HFFc6 (cell line): ENCODE measurements around the gene SLC39A9. TPM values are rescaled to one million over a fixed set of nuclear protein-coding genes. Genes with fewer than 3 reads are reported as not detected.

ENCODE experiments used
- DNase-seq: peaks from one replicate; pipeline ENCODE4 v3.0.0-alpha.2; 2018
- H3K27ac Mint-ChIP-seq: 2 replicates; pipeline ENCODE4 v1.8.0; 2020; ENCODE audit warnings: mild to moderate bottlenecking, mixed read lengths
- H3K27me3 Mint-ChIP-seq: 2 replicates; pipeline ENCODE4 v1.8.0; 2021; ENCODE audit warnings: mild to moderate bottlenecking, moderate library complexity, mixed read lengths; ENCODE audit not compliant: insufficient read depth
- H3K36me3 Mint-ChIP-seq: 2 replicates; pipeline ENCODE4 v1.8.0; 2021; ENCODE audit warnings: low read depth, mixed read lengths
- H3K4me1 Mint-ChIP-seq: 2 replicates; pipeline ENCODE4 v1.8.0; 2020; ENCODE audit warnings: low read depth, mixed read lengths
- H3K4me3 Mint-ChIP-seq: 2 replicates; pipeline ENCODE4 v1.8.0; 2020; ENCODE audit warnings: mild to moderate bottlenecking, moderate library complexity, mixed read lengths
- H3K9me3 Mint-ChIP-seq: 2 replicates; pipeline ENCODE4 v1.8.0; 2020; ENCODE audit warnings: mild to moderate bottlenecking, mixed read lengths
- CTCF ChIP-seq: fragments of 200-600 bp; sonication (generic); IDR thresholded peaks from 2 replicates; pipeline ENCODE4 v1.5.0; 2021; ENCODE audit warnings: antibody characterized with exemption, mild to moderate bottlenecking
- total RNA-seq, 6 experiments: library from RNA; stranded (reverse); fragmentation: NEBNext Ultra II Directional; extraction: Animal tissue kit (Norgen Biotek cat#: 25700); gene quantifications; 2 replicates in 1 of 6; 3 replicates in 5 of 6; pipeline ENCODE4 v1.2.3, GENCODE V29; 2021

Gene SLC39A9
- total RNA-seq, 6 experiments from 2014 or later = 58.8 to 88.5 (median 73.3) TPM

- Mint-ChIP-seq H3K4me3 (no peak overlapping the region), H3K27ac (no peak overlapping the region), H3K36me3 (no peaks in the 10 kb centered on the region), H3K4me1 (peaks cover 6% of the 10 kb centered on the region; the same call in 1 of the 2 replicates), H3K27me3 (peaks cover 43% of the 10 kb centered on the region), H3K9me3 (no peaks in the 10 kb centered on the region)
- no peak for TF ChIP-seq CTCF
- no peak for DNase-seq
These were observed 45.3 kb upstream of the SLC39A9 start for GRCh38 chr14:69353168-69353567.

DNA sequence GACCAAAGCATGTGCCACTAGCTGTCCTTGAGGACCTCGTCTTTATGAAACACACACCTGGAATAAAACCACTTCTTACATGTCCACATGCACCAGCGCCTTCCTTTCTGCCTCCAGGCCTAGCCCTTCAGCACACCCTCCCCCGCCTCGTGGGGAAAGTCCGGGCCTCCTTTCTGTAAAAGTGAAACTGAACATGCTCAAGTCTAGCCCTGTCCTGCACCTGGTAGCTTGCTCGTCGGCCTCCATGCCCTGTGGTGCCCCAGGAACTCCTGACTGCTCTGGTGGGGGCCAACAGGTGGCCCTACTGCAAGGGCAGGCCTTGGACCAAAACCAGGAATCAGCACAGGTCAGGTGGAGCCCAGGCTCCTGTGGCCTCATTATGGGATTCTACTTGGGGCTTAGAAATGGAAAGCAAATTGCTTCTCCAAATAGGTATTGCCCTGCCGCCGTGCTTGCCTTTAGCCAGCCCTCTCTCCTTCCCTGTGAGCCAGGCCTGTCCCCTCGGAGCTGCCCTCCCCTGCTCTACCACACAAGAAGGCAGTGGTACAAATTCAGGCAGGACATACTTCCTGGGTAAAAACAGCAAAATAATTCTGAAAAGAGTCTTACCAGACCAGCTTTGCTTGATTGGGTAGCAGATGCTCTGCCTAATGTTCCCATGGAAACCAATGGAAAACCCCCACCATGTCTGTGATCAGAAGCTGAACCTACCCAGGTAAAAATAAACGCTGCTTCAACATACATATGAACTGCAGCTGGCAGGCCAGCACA, 43.9 kb upstream of the SLC39A9 start:
- Mint-ChIP-seq H3K4me3 (no peak overlapping the region), H3K9me3 (no peaks in the 10 kb centered on the region), H3K36me3 (no peaks in the 10 kb centered on the region), H3K4me1 (peaks cover 6% of the 10 kb centered on the region; the same call in 1 of the 2 replicates), H3K27me3 (peaks cover 38% of the 10 kb centered on the region), H3K27ac (no peak overlapping the region)
- no peak for DNase-seq
- no peak for TF ChIP-seq CTCF

DNA sequence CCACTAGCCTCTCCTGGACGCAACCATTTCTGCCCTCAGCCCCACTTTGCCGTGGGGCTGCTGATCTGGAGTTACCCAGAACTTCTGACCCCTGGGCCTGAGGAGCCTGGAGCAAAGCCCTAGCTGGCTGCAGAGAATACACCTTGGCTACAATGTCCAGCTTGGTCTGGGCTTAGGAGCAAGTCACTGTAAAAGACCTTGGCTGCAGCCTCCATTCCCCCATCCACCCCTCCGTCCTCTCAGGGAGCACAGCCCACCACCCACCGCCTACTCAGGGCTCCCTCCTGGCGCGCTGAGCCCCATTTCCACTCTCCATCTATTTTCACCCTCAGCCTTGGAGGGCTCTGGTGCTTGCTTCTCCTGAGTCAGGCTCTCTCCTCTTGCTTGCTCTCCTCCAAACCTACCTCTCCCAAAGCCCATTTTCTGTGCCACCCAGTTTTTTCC, 43.3 kb upstream of the SLC39A9 start:
- Mint-ChIP-seq H3K27ac (no peak overlapping the region), H3K4me3 (no peak overlapping the region), H3K9me3 (no peaks in the 10 kb centered on the region), H3K27me3 (peaks cover 35% of the 10 kb centered on the region), H3K4me1 (peaks cover 6% of the 10 kb centered on the region; the same call in 1 of the 2 replicates), H3K36me3 (no peaks in the 10 kb centered on the region)
- no peak for DNase-seq
- no peak for TF ChIP-seq CTCF

DNA sequence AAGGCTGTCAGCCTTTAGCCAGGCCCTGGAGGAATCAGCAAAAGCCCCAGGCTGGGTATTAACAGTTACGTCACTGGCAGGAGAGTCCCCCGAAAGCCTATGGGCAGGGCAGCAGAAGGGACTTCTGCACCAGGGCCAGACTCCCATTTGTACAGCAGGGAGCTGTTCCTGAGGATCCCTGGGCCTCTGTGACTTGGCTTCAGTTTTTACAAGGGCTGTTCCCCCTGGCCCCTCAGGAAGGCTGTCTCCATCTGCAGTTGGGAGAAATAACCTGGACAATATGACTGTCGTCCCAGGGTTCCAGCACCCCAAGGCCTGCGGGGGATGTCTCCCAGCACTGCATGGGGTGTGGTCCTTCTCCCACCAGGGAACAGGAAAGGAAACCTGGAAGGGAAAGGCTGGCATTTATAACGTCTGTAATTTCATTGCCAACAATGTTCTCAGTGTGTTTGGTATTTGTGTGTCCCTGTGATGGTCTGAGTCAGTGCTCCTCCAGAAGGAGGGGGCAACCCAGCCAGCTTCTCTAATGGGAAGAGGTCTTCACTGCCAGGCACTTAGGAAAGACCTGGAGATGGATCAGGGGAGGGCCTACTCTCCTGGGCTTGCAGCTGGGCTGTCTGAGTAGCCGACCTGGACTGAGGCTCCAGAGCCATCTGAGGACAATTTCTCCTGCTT, 42.7 kb upstream of the SLC39A9 start:
- H3K36me3 Mint-ChIP-seq = no peaks in the 10 kb centered on the region
- peaks cover 6% of the 10 kb centered on the region; the same call in 1 of the 2 replicates for H3K4me1 Mint-ChIP-seq
- TF ChIP-seq CTCF = no peak
- peak; percentile 47 for DNase-seq
- H3K27ac Mint-ChIP-seq = no peak overlapping the region; the same call in 1 of the 2 replicates
- H3K27me3 Mint-ChIP-seq = peaks cover 30% of the 10 kb centered on the region
- H3K4me3 Mint-ChIP-seq = no peak overlapping the region
- no peaks in the 10 kb centered on the region for H3K9me3 Mint-ChIP-seq

DNA sequence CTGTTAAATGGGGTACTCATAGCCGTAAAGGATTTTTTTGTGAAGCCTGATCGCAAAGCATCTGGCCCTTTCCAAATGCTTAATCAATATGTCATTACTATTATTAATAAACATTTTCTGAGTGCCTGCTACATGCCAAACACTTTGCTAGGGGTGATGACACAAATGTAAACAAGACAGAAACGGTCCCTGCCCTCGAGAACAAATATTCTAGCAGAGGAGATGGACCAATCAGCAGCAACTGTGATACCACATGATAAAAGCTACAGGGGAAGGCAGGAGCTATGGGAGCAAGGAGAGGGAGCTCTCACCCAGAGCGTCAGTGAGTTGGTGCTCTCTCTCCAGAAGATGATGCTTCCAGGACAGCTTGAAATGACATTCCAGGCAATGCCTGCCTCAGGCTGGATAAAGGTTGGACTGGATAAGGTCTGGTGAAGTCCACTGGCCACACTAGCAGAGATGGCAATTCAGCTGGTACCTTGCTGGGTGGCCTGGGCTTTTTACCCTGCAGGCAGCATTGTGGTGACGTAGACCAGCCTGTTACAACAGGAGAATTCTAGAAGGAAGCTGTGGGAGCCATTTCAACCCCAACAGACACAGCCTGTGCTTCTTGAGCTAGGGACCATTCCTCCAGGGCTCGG, 41.5 kb upstream of the SLC39A9 start:
- Mint-ChIP-seq H3K4me1 (peaks cover 6% of the 10 kb centered on the region; the same call in 1 of the 2 replicates), H3K27me3 (peaks cover 20% of the 10 kb centered on the region), H3K9me3 (no peaks in the 10 kb centered on the region), H3K36me3 (no peaks in the 10 kb centered on the region), H3K27ac (no peak overlapping the region), H3K4me3 (no peak overlapping the region)
- no peak for TF ChIP-seq CTCF
- DNase-seq = no peak
